Osteoblast (primary cell): Measurements from ENCODE around the gene DNAJC12. TPM values are rescaled to one million over a fixed set of nuclear protein-coding genes. Genes with fewer than 3 reads are reported as not detected.
A peak's percentile ranks its signal among the peaks of the same experiment; 100 is the strongest.
"Not testable (repeated sequence)": the region's sequence is repeated elsewhere in the genome, so short reads cannot be mapped to it uniquely, and the experiment has no call there.

Experiments
- DNase-seq: peaks from one replicate; pipeline ENCODE4 v3.0.0; 2011; ENCODE audit warnings: low spot score, mixed read lengths; ENCODE audit not compliant: insufficient read length; ENCODE audit errors: missing footprints
- H2AFZ ChIP-seq: 2 replicates; pipeline ENCODE4 v1.6.0; 2011; ENCODE audit warnings: mild to moderate bottlenecking, low read length
- H3K27ac ChIP-seq: 2 replicates; pipeline ENCODE4 v1.5.1; 2011; ENCODE audit warnings: mild to moderate bottlenecking, low read depth, low read length, moderate library complexity
- H3K27me3 ChIP-seq: 2 replicates; pipeline ENCODE4 v1.6.0; 2012; ENCODE audit warnings: mild to moderate bottlenecking, control low read depth, inconsistent platforms, low read length, moderate library complexity; ENCODE audit not compliant: insufficient read depth
- H3K36me3 ChIP-seq: 2 replicates; pipeline ENCODE4 v1.5.1; 2011; ENCODE audit warnings: mild to moderate bottlenecking, low read length, control low read depth, moderate library complexity; ENCODE audit not compliant: insufficient read depth
- H3K4me1 ChIP-seq: 2 replicates; pipeline ENCODE4 v1.5.1; 2011; ENCODE audit warnings: mild to moderate bottlenecking, low read length, control low read depth, moderate library complexity; ENCODE audit not compliant: insufficient read depth
- H3K4me2 ChIP-seq: 2 replicates; pipeline ENCODE4 v1.6.0; 2011; ENCODE audit warnings: mild to moderate bottlenecking, low read length; ENCODE audit not compliant: insufficient read depth
- H3K4me3 ChIP-seq: fragments of 200-600 bp; sonication (generic); 3 replicates; pipeline ENCODE4 v1.5.1; 2012; ENCODE audit warnings: mild to moderate bottlenecking, low read length, inconsistent platforms; ENCODE audit not compliant: insufficient read depth
- H3K79me2 ChIP-seq: 2 replicates; pipeline ENCODE4 v1.6.0; 2012; ENCODE audit warnings: mild to moderate bottlenecking, low read length, control low read depth, inconsistent platforms; ENCODE audit not compliant: insufficient read depth
- H3K9me3 ChIP-seq: 2 replicates; pipeline ENCODE4 v1.5.1; 2011; ENCODE audit warnings: low read depth, low read length, control low read depth
- H4K20me1 ChIP-seq: 2 replicates; pipeline ENCODE4 v1.6.0; 2012; ENCODE audit warnings: mild to moderate bottlenecking, low read length, control low read depth; ENCODE audit not compliant: insufficient read depth
- CTCF ChIP-seq: IDR thresholded peaks from 2 replicates; pipeline ENCODE4 v1.5.1; 2011; ENCODE audit warnings: mild to moderate bottlenecking, low read depth, low read length, moderate library complexity; ENCODE audit errors: extremely low read depth
- total RNA-seq: library from RNA; depleted of rRNA; stranded (reverse); fragments of >200 nt; gene quantifications from 2 replicates; pipeline ENCODE4 v1.2.3, GENCODE V29; 2012

Gene DNAJC12
- total RNA-seq, 1 donor = 4.0 TPM

GRCh38 chr10:67839951-67840350, 2.0 kb upstream of the DNAJC12 start:
- H3K27me3 ChIP-seq = no peaks in the 10 kb centered on the region
- H3K27ac ChIP-seq = no peak overlapping the region
- no peaks in the 10 kb centered on the region for H3K79me2 ChIP-seq
- H2AFZ ChIP-seq = no peak overlapping the region
- TF ChIP-seq CTCF = no peak
- peaks cover 6% of the 10 kb centered on the region for H3K4me1 ChIP-seq
- no peaks in the 10 kb centered on the region for H4K20me1 ChIP-seq
- H3K9me3 ChIP-seq = peaks cover 3% of the 10 kb centered on the region
- peak; percentile 46 for DNase-seq
- H3K4me3 ChIP-seq = no peak overlapping the region
- H3K36me3 ChIP-seq = no peaks in the 10 kb centered on the region
- H3K4me2 ChIP-seq = no peak overlapping the region

DNA sequence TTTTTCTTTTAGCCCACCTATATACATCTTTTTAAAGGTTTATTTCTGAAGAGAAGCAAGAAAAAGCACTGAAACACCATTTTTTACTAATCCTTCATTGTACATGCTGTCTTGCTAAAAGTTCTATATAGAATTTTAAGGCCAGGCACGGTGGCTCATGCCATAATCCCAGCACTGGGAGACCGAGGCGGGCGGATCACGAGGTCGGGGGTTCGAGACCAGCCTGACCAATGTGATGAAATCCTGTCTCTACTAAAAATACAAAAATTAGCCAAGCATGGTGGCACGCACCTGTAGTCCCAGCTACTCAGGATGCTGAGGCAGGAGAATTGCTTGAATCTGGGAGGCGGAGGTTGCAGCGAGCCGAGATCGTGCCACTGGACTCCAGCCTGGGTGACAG, 1.5 kb upstream of the DNAJC12 start:
- H3K4me1 ChIP-seq, H4K20me1 ChIP-seq, H3K9me3 ChIP-seq, H3K4me3 ChIP-seq, H3K79me2 ChIP-seq, H3K27me3 ChIP-seq, DNase-seq, H3K36me3 ChIP-seq, H3K4me2 ChIP-seq, H3K27ac ChIP-seq, H2AFZ ChIP-seq: not testable (repeated sequence)

- H3K79me2 ChIP-seq = no peaks in the 10 kb centered on the region
- no peaks in the 10 kb centered on the region for H3K27me3 ChIP-seq
- TF ChIP-seq CTCF = no peak
- H2AFZ ChIP-seq = no peak overlapping the region
- no peak overlapping the region for H3K4me2 ChIP-seq
- H3K4me3 ChIP-seq = no peak overlapping the region
- no peaks in the 10 kb centered on the region for H3K36me3 ChIP-seq
- H3K4me1 ChIP-seq = peaks cover 6% of the 10 kb centered on the region
- no peak overlapping the region for H3K27ac ChIP-seq
- DNase-seq = no peak
- peaks cover 2% of the 10 kb centered on the region for H3K9me3 ChIP-seq
- no peaks in the 10 kb centered on the region for H4K20me1 ChIP-seq
Measured at GRCh38 chr10:67836972-67837371, 1.0 kb downstream of the DNAJC12 start.

DNA sequence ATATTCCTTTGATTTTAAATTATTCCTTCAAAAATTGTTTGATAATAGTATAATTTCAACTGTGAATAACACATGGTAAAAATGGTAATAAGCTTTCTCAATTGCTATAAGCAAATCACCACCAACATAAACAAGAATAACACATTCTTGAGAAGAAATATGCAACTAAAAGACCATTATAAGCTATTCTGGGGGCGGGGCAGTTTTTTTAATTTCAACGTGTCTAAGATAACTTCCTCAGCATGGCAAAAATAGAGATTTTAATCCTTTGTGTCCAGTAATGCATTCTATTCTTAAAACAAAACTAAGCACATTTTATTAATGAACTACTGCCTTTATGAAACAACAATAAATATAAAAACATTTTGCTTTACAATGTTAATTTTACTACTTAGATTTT, 1.5 kb downstream of the DNAJC12 start:
- H2AFZ ChIP-seq = no peak overlapping the region
- no peak overlapping the region for H3K4me2 ChIP-seq
- no peak for TF ChIP-seq CTCF
- no peak for DNase-seq
- H3K36me3 ChIP-seq = no peaks in the 10 kb centered on the region
- peaks cover 6% of the 10 kb centered on the region for H3K4me1 ChIP-seq
- no peaks in the 10 kb centered on the region for H4K20me1 ChIP-seq
- H3K4me3 ChIP-seq = no peak overlapping the region
- H3K27me3 ChIP-seq = no peaks in the 10 kb centered on the region
- H3K9me3 ChIP-seq = no peaks in the 10 kb centered on the region
- no peaks in the 10 kb centered on the region for H3K79me2 ChIP-seq
- H3K27ac ChIP-seq = no peak overlapping the region

DNA sequence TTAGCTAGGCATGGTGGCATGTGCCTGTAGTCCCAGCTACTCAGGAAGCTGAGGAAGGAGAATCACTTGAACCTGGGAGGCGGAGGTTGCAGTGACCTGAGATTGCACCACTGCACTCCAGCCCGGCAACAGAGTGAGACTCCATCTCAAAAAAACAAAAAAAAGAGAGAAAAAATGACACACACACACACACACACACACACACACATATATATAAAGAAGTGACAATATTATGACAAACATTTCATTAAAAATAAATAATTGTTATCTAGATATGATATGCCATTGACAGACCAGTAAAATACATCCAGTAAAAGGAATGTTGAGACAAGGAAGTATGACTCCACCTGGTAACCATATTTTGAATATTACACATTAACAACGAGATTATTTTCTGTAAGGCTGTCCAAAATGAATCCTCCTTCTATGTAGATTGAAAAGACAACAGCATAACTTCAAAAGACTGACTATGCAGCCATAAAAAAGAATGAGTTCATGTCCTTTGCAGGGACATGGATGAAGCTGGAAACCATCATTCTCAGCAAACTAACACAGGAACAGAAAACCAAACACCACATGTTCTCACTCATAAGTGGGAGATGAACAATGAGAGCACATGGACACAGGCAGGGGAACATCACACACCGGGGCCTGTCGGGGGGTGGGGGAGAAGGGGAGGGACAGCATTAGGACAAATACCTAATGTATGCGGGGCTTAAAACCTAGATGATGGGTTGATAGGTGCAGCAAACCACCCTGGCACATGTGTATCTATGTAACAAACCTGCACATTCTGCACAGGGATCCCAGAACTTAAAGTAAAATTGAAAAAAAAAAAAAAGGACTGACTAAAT, 2.2 kb downstream of the DNAJC12 start:
- not testable (repeated sequence) for DNase-seq, H3K27ac ChIP-seq, H4K20me1 ChIP-seq, H3K36me3 ChIP-seq, H3K9me3 ChIP-seq, H3K4me2 ChIP-seq, H3K79me2 ChIP-seq, H3K4me3 ChIP-seq, H3K27me3 ChIP-seq, H3K4me1 ChIP-seq, H2AFZ ChIP-seq
